GM21381 (cell line): Measurements from ENCODE around the gene TPPP.

Experiments
- ATAC-seq: cut with Tn5 transposase; IDR thresholded peaks from one replicate; pipeline ENCODE4 v1.9.1; 2021; ENCODE audit warnings: mild to moderate bottlenecking, moderate library complexity; ENCODE audit not compliant: unreplicated experiment

Gene TPPP

DNA sequence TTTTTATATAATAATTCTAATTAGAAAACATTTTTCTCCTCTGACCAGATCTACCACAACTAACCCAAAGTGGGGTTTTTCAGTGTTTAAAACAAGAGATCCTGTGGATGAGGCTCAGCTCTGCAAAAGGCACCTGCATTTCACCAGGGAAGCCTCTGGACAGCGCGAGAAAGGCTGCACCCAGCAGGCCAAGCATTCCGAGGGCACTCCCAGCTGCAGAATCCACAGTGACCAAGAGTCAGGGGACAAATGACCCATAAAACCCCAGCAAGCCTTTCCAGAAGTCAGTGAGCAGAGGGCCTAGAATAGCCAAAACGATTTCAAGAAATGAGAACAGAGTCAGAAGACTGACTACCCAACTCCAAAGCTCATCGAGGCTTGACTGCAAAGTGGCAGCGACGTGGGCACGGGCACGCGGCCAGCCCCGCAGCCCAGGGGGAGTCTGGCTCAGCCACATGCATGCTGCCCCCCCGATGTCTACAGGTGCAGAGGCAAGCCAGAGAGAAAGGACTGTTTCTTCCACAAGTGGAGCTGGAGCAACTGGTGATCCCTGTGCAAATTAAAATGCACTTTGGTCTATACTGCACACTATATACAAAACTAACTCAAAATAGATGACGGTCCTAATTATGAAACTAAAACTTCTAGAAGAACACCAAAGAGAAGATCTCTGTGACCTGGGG is 26.2 kb downstream of the TPPP start:
- no peak for ATAC-seq

DNA sequence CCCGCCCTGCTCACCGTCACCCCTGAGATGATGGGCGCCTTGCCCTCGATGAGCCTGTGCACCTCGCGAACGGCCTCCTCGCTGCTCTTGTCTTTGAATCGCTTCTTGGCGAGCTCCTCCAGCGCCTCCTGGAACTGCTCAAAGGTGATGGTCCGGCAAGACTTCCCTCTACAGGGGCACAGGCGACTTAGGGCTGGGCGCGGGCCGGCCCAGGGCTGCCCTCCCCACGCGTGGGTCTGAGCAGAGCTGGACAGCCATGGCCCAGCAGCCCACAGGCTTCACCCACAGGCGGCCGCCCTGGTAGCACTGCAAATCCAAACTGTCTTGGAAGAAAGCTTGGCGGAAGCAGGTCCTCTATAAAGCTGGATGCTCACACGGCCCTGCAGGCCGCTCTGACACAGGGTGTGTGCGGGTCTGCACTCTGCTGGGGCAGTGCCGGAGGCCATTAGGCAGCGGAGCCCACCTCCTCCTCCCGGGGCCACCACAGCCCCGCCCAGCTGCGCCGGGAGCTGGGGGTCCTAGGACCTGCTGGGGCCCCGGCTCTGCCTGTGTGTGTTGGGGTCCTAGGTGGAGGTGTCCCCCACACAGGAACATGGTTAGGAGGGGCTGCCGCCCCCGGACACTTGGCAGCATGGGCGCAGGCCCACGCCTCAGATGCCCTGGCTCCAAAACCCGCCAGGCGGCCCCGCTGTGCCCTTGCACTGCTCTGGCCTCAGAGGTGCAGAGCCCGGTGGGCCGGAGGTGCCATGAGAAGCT is 27.0 kb downstream of the TPPP start:
- ATAC-seq, result no peak

DNA sequence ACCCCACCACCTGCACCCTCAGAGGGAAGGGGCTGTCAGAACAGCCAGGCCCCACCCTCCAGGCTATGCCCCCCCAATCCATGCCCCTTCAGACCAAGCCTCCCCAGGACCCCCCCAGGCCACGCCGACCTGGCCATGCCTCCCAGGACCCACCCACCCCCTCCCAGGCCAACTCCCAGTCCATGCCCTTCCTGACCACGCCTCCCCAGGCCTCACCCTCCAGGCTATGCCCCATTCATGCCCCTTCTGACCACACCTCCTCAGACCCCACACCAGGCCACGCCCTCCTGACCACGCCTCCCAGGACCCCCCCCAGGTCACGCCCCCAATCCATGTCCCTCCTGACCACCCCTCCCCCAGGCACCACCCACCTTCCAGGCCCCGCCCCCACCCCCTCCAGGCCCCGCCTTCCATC is 27.6 kb downstream of the TPPP start:
- ATAC-seq, result no peak

DNA sequence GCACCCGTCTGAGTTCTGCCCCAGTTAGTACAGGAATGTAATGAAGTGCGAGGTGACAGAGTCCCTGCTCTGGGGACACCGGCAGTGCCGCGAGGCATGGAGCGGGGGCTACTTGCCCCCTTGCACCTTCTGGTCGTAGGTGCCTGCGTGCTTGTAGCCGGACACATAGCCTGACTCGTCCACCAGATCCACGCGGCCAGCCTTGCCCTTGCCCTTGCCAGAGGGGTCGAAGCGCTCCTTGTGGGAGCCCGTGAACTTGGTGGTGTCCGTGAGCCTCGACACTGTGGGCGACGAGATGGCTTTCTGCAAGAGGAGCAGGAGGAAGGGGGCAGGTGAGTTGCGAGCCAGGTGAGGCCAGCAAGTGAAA is 28.2 kb downstream of the TPPP start:
- ATAC-seq, result no peak

DNA sequence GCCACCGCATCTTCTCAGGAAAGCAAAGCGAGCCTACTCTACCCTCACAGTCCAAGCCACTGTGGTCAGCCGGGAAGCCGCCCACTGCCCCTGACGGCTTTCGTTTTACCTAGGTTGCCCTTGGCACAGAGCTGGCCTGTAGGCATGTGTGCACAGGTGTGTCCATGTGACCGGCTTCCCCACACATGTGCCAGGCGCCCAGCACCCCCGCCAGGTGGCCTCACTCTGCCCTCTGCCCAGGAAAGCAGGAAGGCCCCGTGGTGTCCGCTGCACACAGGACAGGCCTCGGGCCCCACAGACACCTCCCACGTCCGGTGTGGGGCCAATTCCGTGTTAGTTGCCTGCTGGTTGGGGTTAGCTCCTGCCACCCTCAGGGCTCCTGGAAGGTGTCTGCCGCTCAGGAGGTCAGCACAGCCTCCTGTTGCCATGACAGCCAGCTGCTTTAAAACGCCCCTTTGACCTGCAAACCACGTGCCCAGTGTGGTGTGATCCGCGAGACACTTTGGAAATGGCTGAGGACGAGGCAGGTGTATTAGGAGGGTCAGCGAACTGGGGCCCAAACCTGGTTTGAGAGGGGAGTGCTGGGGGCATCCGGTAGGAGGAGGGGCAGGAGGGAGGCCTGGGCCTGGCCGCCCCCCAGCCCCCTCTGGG is 28.7 kb downstream of the TPPP start:
- no peak for ATAC-seq

DNA sequence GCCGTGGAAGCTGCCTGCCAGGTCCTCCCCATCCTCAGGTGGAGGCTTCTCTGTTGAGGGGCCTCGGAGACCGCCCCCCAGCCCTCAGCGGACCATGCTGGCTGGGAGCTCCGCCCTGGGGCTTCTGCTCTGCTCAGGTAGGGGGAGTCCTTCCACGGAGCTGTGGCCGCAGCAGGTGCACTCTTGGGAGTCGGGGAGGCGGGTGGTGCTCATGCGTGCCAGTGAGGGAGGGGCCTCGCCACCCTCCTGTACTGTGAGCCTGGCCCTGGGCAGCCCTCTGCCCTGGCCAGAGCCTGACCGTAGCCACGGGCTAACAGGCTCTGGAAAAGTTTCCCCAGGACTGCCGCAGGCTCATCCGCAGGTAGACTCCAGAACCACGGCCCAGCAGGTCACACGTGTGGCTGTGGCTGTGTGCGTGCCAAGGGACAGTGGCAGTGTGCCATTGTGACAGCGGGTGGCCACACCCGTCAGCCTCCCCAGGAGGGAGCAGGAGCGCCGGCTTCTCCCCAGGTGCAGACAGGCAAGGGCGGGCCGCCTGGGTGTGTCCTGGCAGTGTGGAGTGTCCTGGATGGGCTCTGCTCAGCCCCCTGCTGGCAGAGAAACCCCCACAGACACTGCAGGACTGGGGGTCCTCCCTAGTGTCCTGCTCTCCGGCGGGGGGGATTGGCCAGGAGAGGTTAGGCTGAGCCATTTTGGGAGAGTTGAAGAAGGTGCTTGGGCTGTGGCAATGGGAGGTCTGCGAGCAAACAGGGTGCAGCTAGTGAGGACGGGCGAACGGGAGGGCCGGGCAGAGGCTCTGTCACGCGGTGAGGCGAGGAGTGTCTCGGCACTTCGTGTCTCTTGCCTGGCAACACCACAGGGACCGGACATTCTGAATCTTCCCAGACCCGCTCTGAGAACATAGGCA is 29.5 kb downstream of the TPPP start:
- no peak for ATAC-seq

DNA sequence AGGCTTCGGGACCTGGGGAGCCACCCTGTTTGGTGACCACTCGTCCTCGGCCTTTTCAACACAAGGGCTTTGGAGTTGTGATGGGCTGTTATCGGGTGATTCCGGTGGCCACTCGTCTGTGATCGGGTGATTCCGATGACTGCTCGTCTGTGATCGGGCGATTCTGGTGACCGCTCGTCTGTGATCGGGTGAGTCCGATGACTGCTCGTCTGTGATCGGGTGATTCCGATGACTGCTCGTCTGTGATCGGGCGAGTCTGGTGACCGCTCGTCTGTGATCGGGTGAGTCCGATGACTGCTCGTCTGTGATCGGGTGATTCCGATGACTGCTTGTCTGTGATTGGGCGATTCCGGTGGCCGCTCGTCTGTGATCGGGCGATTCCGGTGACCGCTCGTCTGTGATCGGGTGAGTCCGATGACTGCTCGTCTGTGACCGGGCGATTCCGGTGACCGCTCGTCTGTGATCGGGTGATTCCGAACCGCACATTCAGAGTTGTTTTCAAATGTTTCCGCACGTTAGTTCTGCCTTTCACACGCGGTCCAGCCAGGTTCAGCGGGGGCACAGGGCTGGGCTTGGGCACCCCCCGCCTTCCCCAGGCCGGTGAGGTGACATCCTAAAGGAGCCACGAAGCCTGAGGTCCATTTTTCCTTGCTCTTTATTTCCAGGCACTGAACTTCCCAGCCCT is 30.3 kb downstream of the TPPP start:
- no peak for ATAC-seq

DNA sequence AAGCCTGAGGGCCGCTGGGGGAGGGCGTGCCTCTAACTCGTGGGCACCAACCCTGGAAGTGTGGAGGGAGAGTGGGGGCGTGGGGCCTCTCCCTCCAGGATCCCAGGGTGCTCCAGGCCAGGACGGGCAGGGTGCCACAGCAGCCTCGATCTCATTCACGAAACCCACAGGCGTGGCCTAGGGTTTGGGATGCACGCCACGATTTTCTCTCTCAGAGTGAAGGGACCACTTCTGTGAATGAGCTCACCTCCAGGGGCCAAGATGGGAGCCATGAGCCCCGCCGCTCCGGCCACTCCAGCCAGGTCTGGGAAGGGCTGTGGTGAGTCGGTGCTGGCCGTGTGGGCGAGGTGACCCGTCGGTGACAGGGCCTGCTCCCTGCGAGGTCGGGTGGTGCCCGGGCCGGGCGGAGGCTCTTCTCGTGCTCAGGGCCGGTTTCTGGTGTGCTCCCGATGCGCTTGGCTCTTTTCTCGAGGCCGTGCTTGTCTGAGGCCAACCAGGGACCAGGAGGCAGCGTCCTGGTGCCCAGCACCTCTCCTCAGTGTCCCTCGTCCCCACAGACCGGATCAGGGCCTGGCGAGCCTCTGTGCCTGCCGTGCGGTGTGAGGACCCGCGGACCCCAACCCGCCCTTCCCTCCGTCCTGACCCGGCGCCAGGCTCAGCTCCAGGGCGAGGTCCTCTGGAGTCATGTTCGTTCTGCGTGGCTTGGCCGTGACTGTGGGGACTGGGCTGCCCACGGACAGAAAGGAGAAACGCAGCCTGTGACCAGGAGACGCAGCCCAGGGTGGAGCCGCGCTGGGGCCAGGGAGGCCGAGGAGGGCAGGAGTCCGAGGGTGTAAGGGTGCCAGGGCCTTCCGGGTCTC is 31.0 kb downstream of the TPPP start:
- no peak for ATAC-seq

DNA sequence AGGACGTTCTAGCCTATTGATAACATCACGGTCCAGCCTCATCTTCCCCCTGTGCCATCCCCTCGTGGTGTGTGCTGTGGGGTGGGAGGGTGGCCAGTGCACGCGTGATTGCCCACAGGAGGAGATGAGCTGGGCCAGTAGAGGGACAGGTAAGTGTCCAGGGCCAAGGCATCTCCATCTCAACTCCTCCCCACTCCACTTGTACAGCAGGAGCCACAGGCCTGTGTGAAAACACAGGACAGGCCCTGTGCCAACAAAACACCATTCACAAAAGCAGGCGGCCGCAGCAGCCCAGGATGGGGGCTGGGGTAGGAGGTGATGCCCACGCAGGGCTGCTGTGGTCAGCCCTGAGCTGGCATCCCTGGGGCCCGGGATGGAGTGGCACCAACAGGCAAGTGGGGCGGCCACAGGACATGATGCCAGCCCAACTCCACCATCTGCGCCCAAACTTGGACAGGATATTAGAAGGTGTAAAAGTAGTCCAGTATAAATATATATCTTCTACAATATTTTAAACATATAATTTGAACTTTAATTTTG is 32.6 kb downstream of the TPPP start:
- no peak for ATAC-seq

DNA sequence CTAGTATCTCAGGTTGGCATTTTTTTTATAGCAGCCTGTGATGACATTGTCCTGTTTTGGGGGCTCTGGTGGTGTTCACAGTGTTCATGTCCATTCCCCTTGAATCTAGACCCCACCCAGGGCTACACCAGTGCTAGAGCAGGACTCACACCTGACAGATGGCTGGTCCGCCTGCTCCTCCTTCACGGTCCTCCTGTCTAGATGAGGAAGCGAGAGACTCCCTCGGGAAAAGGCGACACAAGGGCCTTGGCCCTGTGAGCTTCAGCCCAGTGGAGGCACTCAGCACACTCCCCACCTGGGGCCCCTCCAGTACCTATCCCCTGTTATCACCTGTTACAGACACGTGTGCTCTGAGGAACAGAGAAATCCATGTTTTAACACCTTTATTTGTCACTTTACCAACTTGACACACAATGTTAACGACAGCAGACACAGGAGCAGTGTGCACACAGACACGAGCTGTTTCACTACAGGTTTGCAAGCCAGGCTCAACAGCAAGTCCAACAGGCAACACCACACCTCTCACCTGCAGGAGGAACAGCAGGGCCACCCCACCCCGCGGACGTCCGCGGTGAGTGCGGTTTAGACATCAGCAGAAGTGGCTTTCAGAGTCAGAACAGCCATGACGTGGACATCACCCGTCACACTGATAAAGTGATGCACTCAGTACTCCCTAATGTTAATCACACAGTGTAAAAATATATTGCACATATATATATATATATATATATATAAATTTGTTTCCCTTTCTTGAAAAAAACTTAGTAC is 33.5 kb downstream of the TPPP start:
- ATAC-seq, result no peak

DNA sequence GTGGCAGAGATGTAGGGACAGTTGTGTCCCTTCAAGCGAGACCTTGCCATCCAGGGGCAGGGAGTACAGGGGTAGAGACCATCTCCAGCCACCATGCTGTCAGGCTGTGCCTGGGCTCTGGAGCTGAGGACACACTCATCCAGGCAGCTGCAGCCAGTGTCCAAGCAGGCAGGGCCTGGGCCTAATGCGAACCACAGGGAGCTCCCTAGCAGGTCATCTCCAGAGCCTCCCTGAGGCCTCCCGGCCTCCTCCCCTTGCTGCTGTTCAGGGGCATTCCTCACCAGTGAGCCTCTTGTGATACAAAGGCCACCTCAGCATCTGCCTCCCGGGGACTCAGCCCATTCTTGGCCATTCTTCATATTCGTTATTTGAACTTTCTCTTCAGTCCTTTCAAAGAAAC is 35.0 kb downstream of the TPPP start:
- no peak for ATAC-seq

DNA sequence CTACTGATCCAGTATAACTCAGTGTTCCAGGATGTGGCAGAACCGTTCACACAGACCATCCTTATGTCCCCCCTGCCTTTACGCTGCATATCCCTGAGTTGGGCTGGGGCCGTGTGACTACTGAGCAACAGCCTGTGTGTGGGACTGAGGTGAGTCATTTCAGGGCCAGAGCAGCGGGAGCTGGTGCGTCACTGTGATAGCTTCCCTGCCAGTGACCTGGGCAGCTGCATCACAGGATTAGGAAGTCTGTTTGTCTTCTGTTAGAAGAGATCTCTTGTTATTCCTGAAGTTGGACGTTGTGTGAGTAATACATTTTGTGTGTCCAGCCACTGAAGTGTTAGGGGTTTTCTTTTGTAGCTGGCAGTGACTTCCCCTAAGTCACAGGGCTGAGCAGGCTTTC is 35.6 kb downstream of the TPPP start:
- ATAC-seq, result no peak

DNA sequence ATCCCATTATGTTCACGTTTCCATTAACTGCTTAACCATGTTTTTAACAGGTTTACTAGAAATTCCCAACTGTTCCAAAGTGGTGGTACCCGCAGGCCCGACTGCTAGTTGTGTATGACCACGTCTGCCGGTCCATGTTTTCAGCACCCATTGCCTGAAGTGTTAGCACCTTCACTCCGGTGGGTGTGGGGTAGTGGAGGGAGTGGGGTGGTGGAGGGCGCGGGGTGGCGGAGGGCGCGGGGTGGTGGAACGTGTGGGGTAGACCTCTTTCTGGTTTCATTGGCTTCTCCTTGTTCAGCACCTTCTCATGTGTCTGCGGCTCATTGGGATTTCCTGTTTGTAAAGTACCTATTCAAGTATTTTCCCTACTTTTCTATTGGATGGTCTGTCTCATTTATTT is 37.7 kb downstream of the TPPP start:
- ATAC-seq, result no peak

DNA sequence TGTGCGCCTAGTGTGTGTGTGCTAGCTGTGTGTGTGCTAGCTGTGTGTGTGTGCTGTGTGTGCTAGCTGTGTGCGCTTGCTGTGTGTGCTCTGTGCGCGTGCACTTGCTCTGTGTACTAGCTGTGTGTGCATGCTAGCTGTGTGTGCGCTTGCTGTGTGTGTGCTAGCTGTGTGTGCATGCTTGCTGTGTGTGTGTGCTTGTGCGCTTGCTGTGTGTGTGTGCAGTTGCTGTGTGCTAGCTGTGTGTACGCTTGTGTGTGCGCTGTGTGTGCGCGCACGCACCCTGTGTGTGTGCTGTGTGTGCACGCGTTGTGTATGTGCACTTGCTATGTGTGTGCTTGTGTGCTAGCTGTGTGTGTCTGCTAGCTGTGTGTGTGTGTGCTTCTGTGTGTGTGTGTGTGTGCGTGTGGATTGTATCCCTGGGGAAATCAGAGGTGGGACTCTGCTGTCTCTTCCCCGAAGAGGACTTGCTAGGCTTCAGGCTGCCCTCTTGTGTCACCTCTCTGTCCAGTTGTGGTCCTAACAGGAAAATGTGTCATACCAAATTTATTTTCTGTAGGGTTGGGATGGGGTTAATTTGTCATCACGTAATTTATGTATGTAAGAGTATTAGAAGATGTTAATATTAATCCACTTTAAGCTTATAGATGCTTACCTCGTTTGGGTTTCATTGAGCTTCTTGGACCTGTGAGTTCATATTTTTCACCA is 38.9 kb downstream of the TPPP start:
- ATAC-seq, result no peak

DNA sequence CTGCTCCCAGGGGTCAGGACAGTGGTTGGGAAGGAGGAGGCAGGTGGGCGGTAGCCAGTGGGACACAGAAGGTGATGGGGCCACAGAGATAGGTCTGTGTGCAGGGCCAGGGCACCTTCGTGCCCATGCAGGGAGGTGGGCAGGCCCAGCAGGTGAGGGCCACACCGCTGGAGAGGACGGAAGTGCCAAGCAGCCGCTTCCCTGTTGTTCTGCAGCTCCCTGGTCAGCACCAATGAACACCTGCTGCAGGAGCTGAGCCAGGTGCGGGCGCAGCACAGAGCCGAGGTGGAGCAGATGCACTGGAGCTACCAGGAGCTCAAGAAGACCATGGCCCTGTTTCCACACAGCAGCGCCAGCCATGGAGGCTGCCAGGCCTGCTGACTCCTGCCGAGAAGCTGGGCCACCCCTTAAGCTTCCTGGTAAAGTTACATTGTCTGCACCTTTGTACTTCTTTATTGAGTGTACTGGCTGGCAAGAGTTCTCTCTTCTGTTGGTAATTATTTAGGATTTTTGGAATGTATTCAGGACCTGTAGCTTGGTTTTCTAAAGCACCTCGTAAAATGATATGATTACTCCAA is 40.3 kb downstream of the TPPP start:
- ATAC-seq, result no peak

DNA sequence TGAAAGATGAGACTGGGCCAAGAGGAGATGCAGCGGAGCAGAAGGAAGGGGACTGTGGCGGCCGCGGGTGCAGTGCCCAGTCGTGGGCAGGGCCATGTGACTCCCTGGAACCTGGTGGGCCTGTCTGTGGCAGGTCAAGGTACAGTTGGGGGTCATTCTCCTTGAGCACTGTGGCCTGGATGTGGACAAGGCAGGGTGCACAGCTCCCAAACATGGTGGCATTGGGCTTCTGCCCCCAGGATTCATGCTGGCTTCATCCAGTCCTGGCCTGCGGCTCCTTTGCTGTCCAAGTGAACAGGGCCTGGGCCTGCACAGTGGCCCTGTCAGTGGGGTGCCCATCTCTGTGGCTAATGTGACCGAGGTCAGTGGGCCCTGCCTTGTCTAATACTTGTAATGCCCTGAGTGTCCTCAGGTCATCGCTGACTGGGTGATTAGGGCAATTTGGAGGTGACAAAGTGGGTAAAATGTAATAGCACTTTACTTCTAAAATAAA is 41.1 kb downstream of the TPPP start:
- no peak for ATAC-seq

DNA sequence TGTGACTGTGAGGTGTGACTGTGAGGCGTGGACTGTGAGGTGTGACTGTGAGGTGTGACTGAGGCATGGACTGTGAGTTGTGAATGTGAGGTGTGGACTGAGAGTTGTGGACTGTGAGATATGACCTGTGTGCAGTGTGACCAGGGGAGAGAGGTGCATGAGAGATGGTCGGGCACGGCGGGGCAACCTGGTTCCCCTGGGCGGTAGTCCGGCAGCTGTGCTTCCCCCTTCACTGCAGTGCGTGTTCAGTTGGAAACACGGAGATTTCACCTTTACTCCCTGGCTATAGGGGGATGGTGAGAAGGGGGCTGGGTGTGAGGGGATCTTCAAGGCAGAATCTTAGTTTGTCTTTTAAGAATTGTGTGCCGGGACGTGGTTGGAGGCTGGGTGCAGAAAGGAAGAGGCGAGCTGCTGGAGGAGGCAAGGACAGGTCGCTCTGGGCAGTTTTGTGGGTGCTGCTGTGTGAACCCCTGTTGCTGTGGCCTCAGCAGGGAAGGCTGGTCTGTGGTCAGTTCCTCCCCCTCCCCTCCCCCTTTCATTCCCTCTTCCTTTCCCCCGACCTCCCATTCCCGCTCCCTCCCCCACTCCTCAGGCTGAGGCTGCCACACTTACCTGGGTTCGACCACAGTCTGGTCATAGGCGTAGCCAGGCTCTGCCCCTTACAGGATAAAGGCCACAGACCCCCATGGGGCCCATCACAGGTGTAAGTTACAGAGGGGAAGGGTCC is 41.7 kb downstream of the TPPP start:
- ATAC-seq, result no peak
